ENCODE results near the gene WDCP. TPM values are rescaled to one million over a fixed set of nuclear protein-coding genes. Genes with fewer than 3 reads are reported as not detected.

WDCP gene
- total RNA-seq = 21.4 TPM

DNA sequence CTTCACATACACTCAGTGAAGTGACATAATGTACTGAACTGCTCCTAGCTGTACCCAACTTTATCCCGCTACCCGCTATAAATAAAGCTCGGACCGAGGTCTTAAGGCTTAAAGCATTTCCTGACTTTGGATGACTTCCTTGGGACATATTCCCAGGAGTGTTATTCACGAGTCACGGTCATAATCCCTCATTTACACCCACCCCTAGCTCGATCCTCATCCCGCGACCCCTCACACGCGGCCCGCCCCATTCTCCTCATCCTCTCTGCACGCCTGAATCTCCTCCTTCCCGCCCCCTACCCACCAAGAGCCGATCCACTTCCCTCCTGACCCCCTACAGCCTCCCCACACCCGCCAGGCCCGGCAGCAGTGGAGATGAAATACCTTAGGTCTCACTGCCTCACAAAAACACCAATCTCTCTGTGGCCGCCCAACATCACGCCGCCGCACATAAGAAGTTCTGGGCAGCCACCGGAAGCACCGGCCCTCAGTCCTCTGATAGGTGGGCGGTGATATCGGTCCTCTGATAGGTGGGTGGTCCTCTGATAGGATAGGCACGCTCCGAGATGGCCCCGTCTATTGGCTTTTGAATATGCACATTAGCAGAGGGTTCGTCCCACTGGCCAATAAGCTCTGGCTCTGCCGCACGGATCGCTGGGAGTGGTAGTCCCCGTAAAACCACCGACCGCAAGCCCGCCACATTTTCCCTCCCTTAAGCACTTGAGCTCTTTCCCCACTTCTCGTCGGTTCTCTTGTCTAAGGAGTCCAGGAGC is at the start of gene WDCP:
Gene WDCP (minus strand): TSS at position 462 of the 773 bp plus-strand sequence. CDS start 7,897 bp downstream, outside the sequence.

GRCh38 chr2:24084386-24085199 is 37.4 kb upstream of the WDCP start, which contains the start of gene TP53I3:
Gene TP53I3 (minus strand): TSS chr2:24084834. CDS start chr2:24084326, 508 bp downstream.

GRCh38 chr2:24075915-24076848 is 29.0 kb upstream of the WDCP start, which contains the start of gene SF3B6:
Gene SF3B6 (minus strand): TSS chr2:24076326. CDS start chr2:24076229, 97 bp downstream.

DNA sequence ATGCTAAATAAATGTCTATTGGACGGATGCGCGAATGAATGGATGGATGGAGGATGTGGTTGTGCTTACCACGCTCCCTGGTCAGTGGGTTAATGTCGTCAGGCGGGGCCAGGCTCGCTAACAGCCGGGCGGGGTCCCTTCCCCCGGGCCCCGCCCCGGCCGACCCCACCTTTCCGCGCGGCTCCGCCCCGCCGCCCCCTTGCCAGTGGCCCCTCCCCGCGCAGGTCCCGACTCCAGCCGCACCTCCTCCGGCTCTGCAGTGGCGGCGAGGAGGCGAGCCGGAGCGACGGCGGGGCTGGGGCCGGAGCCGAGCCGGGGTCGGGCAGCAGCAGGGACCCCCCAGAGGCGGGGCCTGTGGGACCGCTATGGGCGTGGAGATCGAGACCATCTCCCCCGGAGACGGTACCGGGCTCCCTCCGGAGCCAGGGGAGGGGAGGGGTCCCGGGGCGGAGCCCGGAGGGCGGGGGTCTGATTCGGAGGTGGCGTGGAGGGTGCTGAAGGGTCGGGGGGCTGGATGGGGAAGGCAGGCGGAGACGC is 2.4 kb upstream of the WDCP start, which contains the start of gene FKBP1B:
Gene FKBP1B (plus strand): TSS at position 257 of the 537 bp plus-strand sequence. CDS start 109 bp downstream, at position 366.

DNA sequence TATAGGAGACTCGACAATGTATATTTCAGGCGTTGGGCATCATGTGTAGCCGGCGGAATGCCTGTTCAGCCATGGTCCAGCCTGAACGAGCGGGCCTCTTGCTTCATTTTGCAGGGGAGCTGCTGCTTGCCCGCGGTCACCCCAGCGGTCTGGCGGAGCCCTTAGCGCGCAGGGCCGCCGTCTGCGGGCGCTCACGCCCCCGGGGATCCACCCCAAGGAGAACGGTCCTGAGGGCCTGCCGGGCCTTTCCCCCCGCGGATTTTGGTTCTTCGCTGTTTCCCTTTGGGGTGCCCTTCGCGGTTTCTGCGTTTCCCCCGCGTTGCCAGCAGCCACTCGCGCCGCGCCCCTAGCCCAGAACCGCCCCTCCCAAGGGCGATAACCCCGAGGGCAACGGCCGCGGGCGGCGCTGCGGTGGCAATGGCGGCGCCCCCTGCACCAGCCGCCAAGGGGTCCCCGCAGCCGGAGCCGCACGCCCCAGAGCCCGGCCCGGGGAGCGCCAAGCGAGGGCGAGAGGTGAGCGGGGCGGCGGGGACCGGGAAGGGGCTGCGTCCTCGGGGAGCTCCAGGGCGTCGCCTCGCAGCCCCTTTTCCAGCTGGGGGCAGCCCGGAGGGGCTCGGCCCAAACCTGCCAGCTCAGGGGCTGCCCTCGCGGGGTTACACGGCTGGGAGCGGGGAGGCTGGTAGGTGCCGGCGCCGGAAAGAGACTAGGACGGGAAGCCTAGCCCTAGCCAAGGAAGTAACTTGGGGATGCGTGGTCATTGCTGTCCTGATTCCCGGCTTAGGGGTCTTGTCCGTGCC is 37.3 kb downstream of the WDCP start, which contains the start of gene MFSD2B:
Gene MFSD2B (plus strand): TSS at position 406 of the 797 bp plus-strand sequence. CDS start 12 bp downstream, at position 418.

Other genes with a start within 250 kb of the WDCP start
- gene ATAD2B, start 120.3 kb downstream of the WDCP start, total RNA-seq = 92.7 TPM
- gene UBXN2A, start 106.9 kb downstream of the WDCP start, total RNA-seq = 32.9 TPM
- gene MFSD2B, start 37.3 kb downstream of the WDCP start, total RNA-seq = 0.60 TPM
- 20.2 TPM for gene FKBP1B, start 2.4 kb upstream of the WDCP start, total RNA-seq
- gene SF3B6, start 28.9 kb upstream of the WDCP start, total RNA-seq = 90.4 TPM
- gene TP53I3, start 37.4 kb upstream of the WDCP start, total RNA-seq = 40.7 TPM
- 4.1 TPM for gene PFN4, start 75.9 kb upstream of the WDCP start, total RNA-seq
- gene FAM228B, start 76.1 kb upstream of the WDCP start, total RNA-seq = 45.6 TPM
- gene FAM228A, start 127.7 kb upstream of the WDCP start, total RNA-seq = 1.6 TPM

Measured in camera-type eye (tissue), 1 donor.